ENCODE results near the gene FAM163A.

FAM163A gene

GRCh38 chr1:179817056-179817455 lies 74.0 kb downstream of the FAM163A start:
- TF ChIP-seq SIN3A (IDR thresholded peaks at IDR 0.05; ENCODE audit: borderline replicate concordance, insufficient read depth, low read length) (no peak), FOXP2 (optimal IDR thresholded peaks at IDR 0.05; ENCODE audit: borderline replicate concordance, extremely low read depth, extremely low read length, insufficient read depth) (no peak), REST (IDR thresholded peaks at IDR 0.05; ENCODE audit: insufficient read depth in 1 of 2, low read depth in 2 of 2, low read length in 2 of 2) (no peak), POLR2AphosphoS5 (IDR thresholded peaks at IDR 0.05; ENCODE audit: low read depth, low read length) (no peak), TAF1 (IDR thresholded peaks at IDR 0.05; ENCODE audit: borderline replicate concordance, insufficient read depth, low read length) (no peak)

- TF ChIP-seq SIN3A (IDR thresholded peaks at IDR 0.05; ENCODE audit: borderline replicate concordance, insufficient read depth, low read length) (no peak), REST (IDR thresholded peaks at IDR 0.05; ENCODE audit: insufficient read depth in 1 of 2, low read depth in 2 of 2, low read length in 2 of 2) (no peak), TAF1 (IDR thresholded peaks at IDR 0.05; ENCODE audit: borderline replicate concordance, insufficient read depth, low read length) (no peak), FOXP2 (optimal IDR thresholded peaks at IDR 0.05; ENCODE audit: borderline replicate concordance, extremely low read depth, extremely low read length, insufficient read depth) (no peak), POLR2AphosphoS5 (IDR thresholded peaks at IDR 0.05; ENCODE audit: low read depth, low read length) (no peak)
Measured at GRCh38 chr1:179817789-179818188, 74.7 kb downstream of the FAM163A start.

- TF ChIP-seq TAF1 (IDR thresholded peaks at IDR 0.05; ENCODE audit: borderline replicate concordance, insufficient read depth, low read length) (no peak), POLR2AphosphoS5 (IDR thresholded peaks at IDR 0.05; ENCODE audit: low read depth, low read length) (no peak), REST (IDR thresholded peaks at IDR 0.05; ENCODE audit: insufficient read depth in 1 of 2, low read depth in 2 of 2, low read length in 2 of 2) (no peak), SIN3A (IDR thresholded peaks at IDR 0.05; ENCODE audit: borderline replicate concordance, insufficient read depth, low read length) (no peak), FOXP2 (optimal IDR thresholded peaks at IDR 0.05; ENCODE audit: borderline replicate concordance, extremely low read depth, extremely low read length, insufficient read depth) (no peak)
Measured at GRCh38 chr1:179818260-179818659, 75.2 kb downstream of the FAM163A start.

GRCh38 chr1:179818743-179819173 lies 75.7 kb downstream of the FAM163A start:
- TF ChIP-seq REST (IDR thresholded peaks at IDR 0.05; ENCODE audit: insufficient read depth in 1 of 2, low read depth in 2 of 2, low read length in 2 of 2) (no peak), SIN3A (IDR thresholded peaks at IDR 0.05; ENCODE audit: borderline replicate concordance, insufficient read depth, low read length) (no peak), POLR2AphosphoS5 (IDR thresholded peaks at IDR 0.05; ENCODE audit: low read depth, low read length) (no peak), TAF1 (IDR thresholded peaks at IDR 0.05; ENCODE audit: borderline replicate concordance, insufficient read depth, low read length) (no peak)
